Mammary epithelial cell (primary cell): ENCODE measurements around the gene FUBP1.
"Not testable (repeated sequence)": the region's sequence is repeated elsewhere in the genome, so short reads cannot be mapped to it uniquely, and the experiment has no call there.

Experiments used
- EZH2 ChIP-seq: IDR thresholded peaks from 2 replicates; pipeline ENCODE4 v1.6.1; 2012; ENCODE audit warnings: low read length, inconsistent platforms, borderline replicate concordance
- TF ChIP-seq, protein P1 (sequence below), 2 donors: IDR thresholded peaks in 1 of 2; conservative IDR thresholded peaks in 1 of 2; 2 replicates each; pipeline ENCODE4 v1.5.1; 2011 to 2012; ENCODE audit warnings: inconsistent platforms in 2 of 2, low read length in 2 of 2, mild to moderate bottlenecking in 2 of 2, control low read depth in 1 of 2, low read depth in 1 of 2; ENCODE audit not compliant: insufficient read depth in 1 of 2; ENCODE audit errors: extremely low read depth in 1 of 2

DNA sequence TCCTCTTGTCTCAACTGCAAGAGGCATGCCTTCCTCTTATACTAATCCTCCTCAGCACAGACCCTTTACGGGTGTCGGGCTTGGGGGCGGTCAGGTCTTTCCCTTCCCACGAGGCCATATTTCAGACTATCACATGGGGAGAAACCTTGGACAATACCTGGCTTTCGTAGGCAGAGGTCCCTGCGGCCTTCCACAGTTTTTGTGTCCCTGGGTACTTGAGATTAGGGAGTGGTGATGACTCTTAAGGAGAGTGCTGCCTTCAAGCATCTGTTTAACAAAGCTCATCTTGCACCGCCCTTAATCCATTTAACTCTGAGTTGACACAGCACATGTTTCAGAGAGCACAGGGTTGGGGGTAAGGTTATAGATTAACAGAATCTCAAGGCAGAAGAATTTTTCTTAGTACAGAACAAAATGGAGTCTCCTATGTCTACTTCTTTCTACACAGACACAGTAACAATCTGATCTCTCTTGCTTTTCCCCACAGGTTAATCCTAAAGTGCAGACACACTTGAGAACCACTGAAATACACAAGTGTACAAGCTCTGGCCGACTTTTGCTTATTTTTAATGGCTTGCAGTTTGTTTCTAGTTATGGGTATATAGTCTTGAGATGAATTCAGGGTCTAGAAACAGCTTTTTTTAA lies 4.6 kb upstream of the FUBP1 start:
- TF ChIP-seq EZH2, result not testable (repeated sequence)
- TF ChIP-seq, protein P1, sequence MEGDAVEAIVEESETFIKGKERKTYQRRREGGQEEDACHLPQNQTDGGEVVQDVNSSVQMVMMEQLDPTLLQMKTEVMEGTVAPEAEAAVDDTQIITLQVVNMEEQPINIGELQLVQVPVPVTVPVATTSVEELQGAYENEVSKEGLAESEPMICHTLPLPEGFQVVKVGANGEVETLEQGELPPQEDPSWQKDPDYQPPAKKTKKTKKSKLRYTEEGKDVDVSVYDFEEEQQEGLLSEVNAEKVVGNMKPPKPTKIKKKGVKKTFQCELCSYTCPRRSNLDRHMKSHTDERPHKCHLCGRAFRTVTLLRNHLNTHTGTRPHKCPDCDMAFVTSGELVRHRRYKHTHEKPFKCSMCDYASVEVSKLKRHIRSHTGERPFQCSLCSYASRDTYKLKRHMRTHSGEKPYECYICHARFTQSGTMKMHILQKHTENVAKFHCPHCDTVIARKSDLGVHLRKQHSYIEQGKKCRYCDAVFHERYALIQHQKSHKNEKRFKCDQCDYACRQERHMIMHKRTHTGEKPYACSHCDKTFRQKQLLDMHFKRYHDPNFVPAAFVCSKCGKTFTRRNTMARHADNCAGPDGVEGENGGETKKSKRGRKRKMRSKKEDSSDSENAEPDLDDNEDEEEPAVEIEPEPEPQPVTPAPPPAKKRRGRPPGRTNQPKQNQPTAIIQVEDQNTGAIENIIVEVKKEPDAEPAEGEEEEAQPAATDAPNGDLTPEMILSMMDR (conservative IDR thresholded peaks at IDR 0.05 in 1 of 2, IDR thresholded peaks at IDR 0.05 in 1 of 2; ENCODE audit: extremely low read depth in 1 of 2, insufficient read depth in 1 of 2, low read depth in 1 of 2, low read length in 2 of 2), result not testable (repeated sequence)
